ENCODE measurements around the gene MYO1E. TPM values are rescaled to one million over a fixed set of nuclear protein-coding genes. Genes with fewer than 3 reads are reported as not detected.

MYO1E gene
- total RNA-seq, result 103 and 143 TPM in 2 replicates

GRCh38 chr15:59372352-59373211 is at the start of gene MYO1E:
Gene MYO1E, minus strand, starts transcription at chr15:59372871. Its CDS starts 371 bp downstream, at chr15:59372500.

GRCh38 chr15:59206623-59207183 is 166.0 kb downstream of the MYO1E start, which contains the start of gene LDHAL6B:
Gene LDHAL6B, plus strand, starts transcription at chr15:59206843. Its CDS starts 98 bp downstream, at chr15:59206941.

GRCh38 chr15:59104912-59105732 is 267.5 kb downstream of the MYO1E start, which contains the start of gene CCNB2:
Gene CCNB2, plus strand, starts transcription at chr15:59105146. Its CDS starts 123 bp downstream, at chr15:59105269.

Other genes starting within 250 kb of the MYO1E start
- gene LDHAL6B, start 166.0 kb downstream of the MYO1E start, total RNA-seq, result under 0.01 TPM in 1 of 2 replicates, not detected in the other
- 0.66 and 1.00 TPM in 2 replicates for gene FAM81A, start 65.3 kb upstream of the MYO1E start, total RNA-seq
- gene GCNT3, start 238.9 kb upstream of the MYO1E start, total RNA-seq, result 0.11 and 0.37 TPM in 2 replicates

Measured in uterine smooth muscle cell (primary cell).